ENCODE data around the gene LGALS4.
A peak's percentile ranks its signal among the peaks of the same experiment; 100 is the strongest.
"Not testable (repeated sequence)": the region's sequence is repeated elsewhere in the genome, so short reads cannot be mapped to it uniquely, and the experiment has no call there.

Gene LGALS4

GRCh38 chr19:38842439-38843174 is 29.9 kb upstream of the LGALS4 start:
- no peak for DNase-seq

GRCh38 chr19:38841787-38842438 is 29.2 kb upstream of the LGALS4 start:
- DNase-seq, result no peak

GRCh38 chr19:38841180-38841766 is 28.5 kb upstream of the LGALS4 start:
- no peak for DNase-seq

- no peak for DNase-seq
Observed at GRCh38 chr19:38840583-38840968, 27.8 kb upstream of the LGALS4 start.

- DNase-seq, result no peak
Observed at GRCh38 chr19:38839816-38840582, 27.3 kb upstream of the LGALS4 start.

GRCh38 chr19:38838986-38839761 is 26.4 kb upstream of the LGALS4 start:
- DNase-seq, result no peak

- DNase-seq, result no peak
Observed at GRCh38 chr19:38838208-38838985, 25.7 kb upstream of the LGALS4 start.

GRCh38 chr19:38837656-38838121 is 24.9 kb upstream of the LGALS4 start:
- DNase-seq, result no peak

- DNase-seq, result no peak
Observed at GRCh38 chr19:38836983-38837626, 24.4 kb upstream of the LGALS4 start.

GRCh38 chr19:38836159-38836982 is 23.6 kb upstream of the LGALS4 start:
- no peak for DNase-seq

GRCh38 chr19:38834590-38834989 is 21.8 kb upstream of the LGALS4 start:
- no peak for DNase-seq

- no peak for DNase-seq
Observed at GRCh38 chr19:38834104-38834490, 21.4 kb upstream of the LGALS4 start.

- no peak for DNase-seq
Observed at GRCh38 chr19:38833092-38833425, 20.3 kb upstream of the LGALS4 start.

GRCh38 chr19:38831142-38831605 is 18.4 kb upstream of the LGALS4 start:
- peak in 1 of 2 experiments; percentile 19 for DNase-seq

- no peak for DNase-seq
Observed at GRCh38 chr19:38830039-38830733, 17.4 kb upstream of the LGALS4 start.

- not testable (repeated sequence) for DNase-seq
Observed at GRCh38 chr19:38829203-38829602, 16.5 kb upstream of the LGALS4 start.

GRCh38 chr19:38826856-38827551 is 14.3 kb upstream of the LGALS4 start:
- DNase-seq, result no peak

- DNase-seq, result not testable (repeated sequence)
Observed at GRCh38 chr19:38825936-38826335, 13.2 kb upstream of the LGALS4 start.
